HepG2 (cell line): Measurements from ENCODE around the gene SLC9A9. TPM values are rescaled to one million over a fixed set of nuclear protein-coding genes. Genes with fewer than 3 reads are reported as not detected.

ENCODE experiments used
- ATAC-seq: fragments of 200-7000 bp; cut with Tn5 transposase; 3 replicates; pipeline ENCODE4 v1.9.1; 2020; ENCODE audit warnings: mild to moderate bottlenecking, moderate library complexity
- BruUV-seq: library from RNA; stranded (reverse); fragments of 400-500 nt; replicated peaks from 2 replicates; lab custom pipeline; 2021; lab: Mats Ljungman, UMichigan
- CTCF ChIA-PET: fragments of 300-600 bp; formaldehyde crosslinking; extraction: SDS; loops from one replicate; lab custom pipeline; 2021; ENCODE audit warnings: low total read pairs, inconsistent platforms, low intra/inter-chr PET ratio; lab: Yijun Ruan, JAX
- POLR2A ChIA-PET: fragments of 350-600 bp; sonication (Branson Sonifier 250); formaldehyde crosslinking; loops from one replicate; lab custom pipeline; 2020; ENCODE audit warnings: antibody characterized with exemption, inconsistent platforms; lab: Yijun Ruan, JAX
- DNase-seq: peaks from one replicate; pipeline ENCODE4 v3.0.0-alpha.2; 2015; ENCODE audit warnings: low spot score
- FAIRE-seq: peaks from 3 replicates; lab custom pipeline; 2011; peaks lifted over from hg19 to GRCh38; lab: Jason Lieb, UNC
- H2AFZ ChIP-seq: one replicate; pipeline ENCODE4 v1.6.1; 2011; ENCODE audit warnings: low read length, inconsistent platforms
- H3K27ac ChIP-seq: fragments of 300-600 bp; 3 replicates; pipeline ENCODE4 v1.8.0; 2011; ENCODE audit warnings: mixed run types, mild to moderate bottlenecking, mixed read lengths, low read length, inconsistent platforms; ENCODE audit not compliant: insufficient read depth; ENCODE audit errors: extremely low read length
- H3K27me3 ChIP-seq, 2 experiments: fragments of 200-600 bp in 1 of 2; 2 replicates in 1 of 2; 3 replicates in 1 of 2; pipeline versions ENCODE4 v1.6.0 to v1.8.0; 2011; ENCODE audit warnings: low read length in 2 of 2, mild to moderate bottlenecking in 2 of 2, moderate library complexity in 2 of 2, inconsistent platforms in 1 of 2; ENCODE audit not compliant: insufficient read depth in 2 of 2, control insufficient read depth in 1 of 2
- H3K36me3 ChIP-seq, 2 experiments: fragments of 200-600 bp in 1 of 2; replicated peaks in 1 of 2; 2 replicates in 1 of 2; 3 replicates in 1 of 2; pipeline versions ENCODE4 v1.5.1 to v1.8.0; 2011; ENCODE audit warnings: low read length in 2 of 2, inconsistent platforms in 1 of 2; ENCODE audit not compliant: insufficient read depth in 2 of 2, control insufficient read depth in 1 of 2
- H3K4me1 ChIP-seq: 2 replicates; pipeline ENCODE4 v1.5.1; 2012; ENCODE audit warnings: low read length, inconsistent platforms; ENCODE audit not compliant: insufficient read depth
- H3K4me2 ChIP-seq: 2 replicates; pipeline ENCODE4 v1.6.0; 2011; ENCODE audit warnings: low read depth, low read length, inconsistent platforms
- H3K4me3 ChIP-seq, 3 experiments: fragments of 200-600 bp in 1 of 3; sonication (generic), shearing (Covaris generic) in 1 of 3; replicated peaks in 1 of 3; 2 replicates each; pipeline ENCODE4 v1.5.1; 2011 to 2016; ENCODE audit warnings: low read length in 3 of 3, inconsistent platforms in 2 of 3, low read depth in 2 of 3, mild to moderate bottlenecking in 2 of 3, control low read depth in 1 of 3, mixed read lengths in 1 of 3; ENCODE audit not compliant: insufficient read depth in 1 of 3
- H3K79me2 ChIP-seq: one replicate; pipeline ENCODE4 v1.6.1; 2011; ENCODE audit warnings: low read length, inconsistent platforms; ENCODE audit not compliant: insufficient read depth
- H3K9ac ChIP-seq: 2 replicates; pipeline ENCODE4 v1.6.0; 2011; ENCODE audit warnings: mild to moderate bottlenecking, low read depth, low read length, inconsistent platforms; ENCODE audit not compliant: insufficient read depth
- H3K9me3 ChIP-seq: 2 replicates; pipeline ENCODE4 v1.5.1; 2012; ENCODE audit warnings: mild to moderate bottlenecking, low read length
- H4K20me1 ChIP-seq: 2 replicates; pipeline ENCODE4 v1.6.0; 2011; ENCODE audit warnings: inconsistent platforms, mild to moderate bottlenecking, low read length, moderate library complexity; ENCODE audit not compliant: insufficient read depth
- ATF6 ChIP-seq: sonication (generic); formaldehyde crosslinking; conservative IDR thresholded peaks from 2 replicates; pipeline ENCODE4 v1.4.0; 2020; ENCODE audit warnings: missing genetic modification reagents
- EP300 ChIP-seq, 3 experiments: sonication (generic) in 1 of 3; formaldehyde crosslinking in 1 of 3; IDR thresholded peaks; 2 replicates each; pipeline versions ENCODE4 v1.5.1 to v1.6.1; 2011 to 2020; ENCODE audit warnings: low read depth in 2 of 3, low read length in 2 of 3, borderline replicate concordance in 1 of 3, improper control_type of control experiment in 1 of 3, mild to moderate bottlenecking in 1 of 3, missing genetic modification reagents in 1 of 3, moderate library complexity in 1 of 3
- MYPOP ChIP-seq: sonication (generic); formaldehyde crosslinking; IDR thresholded peaks from 2 replicates; pipeline ENCODE4 v1.8.1; 2023; ENCODE audit warnings: mild to moderate bottlenecking, moderate library complexity, missing genetic modification reagents
- POLR2AphosphoS5 ChIP-seq: IDR thresholded peaks from 2 replicates; pipeline ENCODE4 v1.6.1; 2012; ENCODE audit warnings: low read depth, low read length
- ZNF713 ChIP-seq: sonication (generic); formaldehyde crosslinking; IDR thresholded peaks from 2 replicates; pipeline ENCODE4 v1.4.0; 2020; ENCODE audit warnings: mild to moderate bottlenecking, missing genetic modification reagents
- WGBS: methylation state at CpG from one replicate; pipeline ENCODE4 v1.1.6; 2017; ENCODE audit warnings: low lambda C conversion rate; 5-methylcytosine and 5-hydroxymethylcytosine counted together
- in situ Hi-C: cut with HindIII; loops from 2 replicates; pipeline ENCODE4 v1.10.0; 2017; ENCODE audit warnings: low pct_unique_long_range_greater_than_20kb; ENCODE audit not compliant: extremely low pct_ligation_motif_present
- intact Hi-C: fragments of 100-400 bp; cut with micrococcal nuclease; formaldehyde crosslinking; loops from one replicate; pipeline ENCODE4 v1.10.0; 2022; ENCODE audit not compliant: unreplicated experiment
- polyA plus RNA-seq, 8 experiments: library from polyadenylated mRNA; depleted of rRNA in 3 of 8; stranded (reverse) in 7 of 8; unstranded in 1 of 8; fragments of >200 nt; fragmentation: Illumina TruSeq in 4 of 8; extraction: Trizol in 4 of 8; gene quantifications; 2 replicates each; pipeline versions ENCODE4 v1.2.1 to v1.2.3, GENCODE V29; 2011 to 2016; ENCODE audit warnings: low read depth in 4 of 8, missing spikeins in 1 of 8, mixed read lengths in 1 of 8; ENCODE audit not compliant: insufficient read depth in 1 of 8
- total RNA-seq, 5 experiments: library from RNA; depleted of rRNA; stranded (reverse); fragments of >200 nt; fragmentation: Illumina TruSeq; extraction: Trizol; gene quantifications; 2 replicates each; pipeline ENCODE4 v1.2.3, GENCODE V29; 2016; ENCODE audit warnings: low read depth in 1 of 5
- TF ChIP-seq, protein P1 (sequence below): sonication (generic); formaldehyde crosslinking; conservative IDR thresholded peaks from 2 replicates; pipeline ENCODE4 v1.8.0; 2022; ENCODE audit warnings: missing genetic modification reagents

The SLC9A9 gene
- total and polyA plus RNA-seq, 2 of the 13 experiments (the other 11 are each of a cell fraction or from before 2014, with no cell fraction given): not detected

DNA sequence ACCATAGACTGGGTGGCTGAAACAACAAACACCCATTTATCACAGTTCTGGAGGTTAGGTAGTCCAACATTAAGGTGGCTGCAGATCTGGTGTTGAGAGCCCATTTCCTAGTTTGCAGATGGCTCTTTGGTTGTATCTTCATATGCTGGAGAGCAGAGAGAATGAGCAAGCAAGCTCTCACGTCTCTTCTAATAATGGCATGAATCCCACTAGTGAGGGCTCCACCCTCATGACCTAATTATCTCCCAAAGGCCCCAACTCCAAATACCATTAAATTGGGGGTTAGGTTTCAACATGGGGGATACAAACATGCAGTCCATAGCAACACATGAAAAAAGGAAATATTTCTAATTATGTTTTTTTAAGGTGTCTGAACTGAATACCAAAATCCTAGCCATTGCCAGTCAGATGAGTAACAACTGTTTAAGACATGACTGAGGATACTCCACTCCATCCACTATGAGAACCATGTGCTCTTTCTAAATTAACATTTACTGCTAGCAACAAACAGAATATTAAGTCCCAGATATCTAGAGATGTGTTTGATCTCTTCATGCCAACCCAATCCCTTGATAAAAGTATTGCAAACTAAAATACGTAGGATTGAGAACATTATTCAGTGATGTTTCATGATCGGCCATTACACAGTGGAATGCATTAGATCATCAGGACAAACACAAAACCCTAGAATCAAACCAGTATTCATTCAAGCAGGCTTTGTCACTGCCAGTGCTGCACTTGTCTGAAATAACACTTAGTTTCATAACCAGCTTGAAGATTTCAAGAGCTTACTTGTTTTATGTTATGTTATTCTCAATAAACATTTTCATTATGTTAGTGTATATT, 340.3 kb downstream of the SLC9A9 start:
- POLR2A ChIA-PET: no interaction called here
- TF ChIP-seq ATF6 (CRISPR knock-in tag) (no peak), ZNF713 (CRISPR knock-in tag) (no peak), EP300 (IDR thresholded peaks at IDR 0.05; ENCODE audit: low read depth in 2 of 2, low read length in 2 of 2) (no peak), EP300 (CRISPR knock-in tag; IDR thresholded peaks at IDR 0.05; ENCODE audit: borderline replicate concordance) (no peak), MYPOP (CRISPR knock-in tag) (no peak), POLR2AphosphoS5 (no peak)
- TF ChIP-seq, protein P1, sequence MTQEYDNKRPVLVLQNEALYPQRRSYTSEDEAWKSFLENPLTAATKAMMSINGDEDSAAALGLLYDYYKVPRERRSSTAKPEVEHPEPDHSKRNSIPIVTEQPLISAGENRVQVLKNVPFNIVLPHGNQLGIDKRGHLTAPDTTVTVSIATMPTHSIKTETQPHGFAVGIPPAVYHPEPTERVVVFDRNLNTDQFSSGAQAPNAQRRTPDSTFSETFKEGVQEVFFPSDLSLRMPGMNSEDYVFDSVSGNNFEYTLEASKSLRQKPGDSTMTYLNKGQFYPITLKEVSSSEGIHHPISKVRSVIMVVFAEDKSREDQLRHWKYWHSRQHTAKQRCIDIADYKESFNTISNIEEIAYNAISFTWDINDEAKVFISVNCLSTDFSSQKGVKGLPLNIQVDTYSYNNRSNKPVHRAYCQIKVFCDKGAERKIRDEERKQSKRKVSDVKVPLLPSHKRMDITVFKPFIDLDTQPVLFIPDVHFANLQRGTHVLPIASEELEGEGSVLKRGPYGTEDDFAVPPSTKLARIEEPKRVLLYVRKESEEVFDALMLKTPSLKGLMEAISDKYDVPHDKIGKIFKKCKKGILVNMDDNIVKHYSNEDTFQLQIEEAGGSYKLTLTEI (CRISPR knock-in tag): no peak
- Histone ChIP-seq H3K27me3 (no peaks in the 10 kb centered on the region), H3K4me2 (no peak overlapping the region), H3K9ac (no peak overlapping the region), H4K20me1 (no peaks in the 10 kb centered on the region), H3K4me3 (no peak overlapping the region), H3K4me1 (0 out of 2 replicates have a peak, but pooled peaks cover 6% of the 10 kb centered on the region), H3K27ac (no peak overlapping the region), H3K79me2 (no peaks in the 10 kb centered on the region), H2AFZ (no peak overlapping the region), H3K36me3 (no peaks in the 10 kb centered on the region), H3K9me3 (no peaks in the 10 kb centered on the region)
- intact Hi-C loops (no loop called here), in situ Hi-C loops (no loop called here)
- BruUV-seq: no TSS peak
- DNase-seq (no peak), FAIRE-seq (no peak), ATAC-seq (no peak)
- WGBS: 12% methylated on average over 3 of the region's 3 CpGs
- CTCF ChIA-PET: no interaction called here
